Peyer's patch (tissue), 4 donors: ENCODE measurements around the gene TM4SF20.

Experiments
- CTCF ChIP-seq, 6 experiments: fragments of 450-650 bp in 4 of 6; fragments of 200-600 bp in 2 of 6; sonication (generic) in 1 of 6; IDR thresholded peaks; one replicate each; pipeline ENCODE4 v1.5.1; 2017 to 2019; ENCODE audit warnings: antibody characterized with exemption in 6 of 6, mild to moderate bottlenecking in 3 of 6, moderate library complexity in 1 of 6
- POLR2A ChIP-seq, 2 donors: fragments of 450-650 bp; IDR thresholded peaks; one replicate each; pipeline ENCODE4 v1.5.1; 2017; ENCODE audit warnings: antibody characterized with exemption in 2 of 2, mild to moderate bottlenecking in 2 of 2, moderate library complexity in 2 of 2

GRCh38 chr2:227351639-227352038 lies 27.5 kb downstream of the TM4SF20 start:
- TF ChIP-seq CTCF (IDR thresholded peaks at IDR 0.05) (no peak), POLR2A (IDR thresholded peaks at IDR 0.05) (no peak)
